COLO829 (cell line): Measurements from ENCODE around the gene RNPC3.
"Not testable (repeated sequence)": the region's sequence is repeated elsewhere in the genome, so short reads cannot be mapped to it uniquely, and the experiment has no call there.

Source experiments
- DNase-seq: peaks from one replicate; pipeline ENCODE4 v3.0.0; 2012; ENCODE audit warnings: low spot score

The RNPC3 gene

GRCh38 chr1:103560427-103560826, 34.9 kb downstream of the RNPC3 start:
- DNase-seq = no peak

GRCh38 chr1:103561124-103561523, 35.6 kb downstream of the RNPC3 start:
- DNase-seq = not testable (repeated sequence)

- DNase-seq = no peak
Observed at GRCh38 chr1:103561643-103562395, 36.3 kb downstream of the RNPC3 start.

- no peak for DNase-seq
Observed at GRCh38 chr1:103563056-103563455, 37.6 kb downstream of the RNPC3 start.

GRCh38 chr1:103569493-103569892, 44.0 kb downstream of the RNPC3 start:
- no peak for DNase-seq

- not testable (repeated sequence) for DNase-seq
Observed at GRCh38 chr1:103571289-103571688, 45.8 kb downstream of the RNPC3 start, which contains the start of gene AMY2B. TSS of gene AMY2B (plus strand) at chr1:103571589. CDS start at chr1:103571603, 14 bp downstream.

- DNase-seq = no peak
Observed at GRCh38 chr1:103576065-103576464, 50.6 kb downstream of the RNPC3 start.

- DNase-seq = not testable (repeated sequence)
Observed at GRCh38 chr1:103576784-103577183, 51.3 kb downstream of the RNPC3 start.

GRCh38 chr1:103582464-103582863, 57.0 kb downstream of the RNPC3 start:
- no peak for DNase-seq

GRCh38 chr1:103583887-103584286, 58.4 kb downstream of the RNPC3 start:
- no peak for DNase-seq

- DNase-seq = no peak
Observed at GRCh38 chr1:103584537-103584936, 59.0 kb downstream of the RNPC3 start.

- DNase-seq = not testable (repeated sequence)
Observed at GRCh38 chr1:103602740-103603139, 77.2 kb downstream of the RNPC3 start.
